Measurements from ENCODE around the gene EXOC2. TPM values are rescaled to one million over a fixed set of nuclear protein-coding genes. Genes with fewer than 3 reads are reported as not detected.

The EXOC2 gene
- total RNA-seq, 1 experiment from 2014 or later = 24.5 TPM

GRCh38 chr6:537114-537513 is 155.8 kb downstream of the EXOC2 start:
- TF ChIP-seq EGR1 (IDR thresholded peaks at IDR 0.05; ENCODE audit: low read depth) (no peak), TCF7L2 (IDR thresholded peaks at IDR 0.05; ENCODE audit: borderline replicate concordance, extremely low read depth, insufficient read depth, insufficient read length) (no peak), FOSL1 (IDR thresholded peaks at IDR 0.05; ENCODE audit: low read depth) (no peak), EZH2phosphoT487 (IDR thresholded peaks at IDR 0.05; ENCODE audit: borderline replicate concordance) (no peak), RAD21 (IDR thresholded peaks at IDR 0.05; ENCODE audit: low read depth) (no peak), SP1 (IDR thresholded peaks at IDR 0.05; ENCODE audit: low read depth) (no peak), SRF (IDR thresholded peaks at IDR 0.05; ENCODE audit: low read depth) (no peak), CTCF (IDR thresholded peaks at IDR 0.05 in 2 of 3, conservative IDR thresholded peaks at IDR 0.05 in 1 of 3; ENCODE audit: borderline replicate concordance in 1 of 3, insufficient read depth in 1 of 3, low read depth in 2 of 3, low read length in 2 of 3) (no peak), ATF3 (IDR thresholded peaks at IDR 0.05) (no peak), MAX (IDR thresholded peaks at IDR 0.05) (no peak), ZNF274 (IDR thresholded peaks at IDR 0.05; ENCODE audit: low read depth, low read length) (no peak), ZBTB33 (IDR thresholded peaks at IDR 0.05; ENCODE audit: extremely low read depth, insufficient replicate concordance, low read length) (no peak), ELF1 (IDR thresholded peaks at IDR 0.05; ENCODE audit: borderline replicate concordance, low read depth) (no peak), YY1 (IDR thresholded peaks at IDR 0.05; ENCODE audit: extremely low read depth, insufficient replicate concordance, low read depth, low read length) (no peak), CBX3 (IDR thresholded peaks at IDR 0.05; ENCODE audit: low read depth) (no peak)
- H2AFZ ChIP-seq (ENCODE audit: low read depth, low read length, poor library complexity, severe bottlenecking) = no peak overlapping the region
- no peak overlapping the region for H3K9ac ChIP-seq (ENCODE audit: low read length)
- H3K27ac ChIP-seq (ENCODE audit: low read depth, low read length) = no peak overlapping the region
- no peaks in the 10 kb centered on the region for H3K9me2 ChIP-seq (ENCODE audit: insufficient read depth)
- intact Hi-C loops (cut with micrococcal nuclease) = no loop called here
- H3K4me1 ChIP-seq (ENCODE audit: control insufficient read depth in 1 of 2, insufficient read depth in 2 of 2, low read length in 2 of 2) = no peaks in the 10 kb centered on the region
- H3K4me3 ChIP-seq (replicated peaks in 1 of 2; ENCODE audit: low read depth in 1 of 2, low read length in 2 of 2) = no peak overlapping the region
- no peaks in the 10 kb centered on the region; the same call in 1 of the 2 replicates for H4K20me1 ChIP-seq (ENCODE audit: insufficient read depth)
- no peaks in the 10 kb centered on the region for H3K79me2 ChIP-seq (ENCODE audit: insufficient read depth, low read length)
- BruUV-seq (replicated peaks) = no TSS peak
- no peaks in the 10 kb centered on the region for H3K27me3 ChIP-seq (ENCODE audit: insufficient read depth, low read length)
- no peaks in the 10 kb centered on the region for H3K36me3 ChIP-seq (ENCODE audit: control insufficient read depth in 1 of 2, insufficient read depth in 2 of 2, low read length in 2 of 2)
- ATAC-seq (no peak), DNase-seq (ENCODE audit: low read depth, low spot score) (no peak)
- H3K9me3 ChIP-seq (ENCODE audit: control insufficient read depth in 1 of 2, insufficient read depth in 1 of 2, low read depth in 1 of 2, low read length in 2 of 2) = peaks cover 0 to 5% of the 10 kb centered on the region in 2 experiments; a peak in 2 of 4 replicates
- RAD21 ChIA-PET (ENCODE audit: low non-redundant PET in 1 of 2, low total read pairs in 2 of 2, uncharacterized antibody in 2 of 2, unreplicated experiment in 2 of 2) = no interaction called here
- CTCF ChIA-PET = no interaction called here
- POLR2A ChIA-PET = no interaction called here
- no peak overlapping the region for H3K4me2 ChIP-seq (ENCODE audit: low read length)

All from HCT116 (cell line).